Renal cortex interstitium (tissue), 11 donors: ENCODE data around the gene GPR149. TPM values are rescaled to one million over a fixed set of nuclear protein-coding genes. Genes with fewer than 3 reads are reported as not detected.

Source experiments
- DNase-seq, 11 donors: peaks; one replicate each; pipeline ENCODE4 v3.0.0-alpha.2; 2013; ENCODE audit warnings: low read depth in 9 of 11, low spot score in 4 of 11; ENCODE audit errors: extremely low read depth in 1 of 11
- polyA plus RNA-seq, 3 donors: library from polyadenylated mRNA; unstranded; fragments of 120-200 nt; gene quantifications; one replicate each; pipeline ENCODE4 v1.2.1, GENCODE V29; 2013; ENCODE audit not compliant: insufficient read length in 3 of 3

Gene GPR149
- polyA plus RNA-seq, 3 donors, result not detected

GRCh38 chr3:154361099-154361498 lies 68.9 kb downstream of the GPR149 start:
- no peak for DNase-seq

GRCh38 chr3:154356009-154356408 lies 74.0 kb downstream of the GPR149 start:
- no peak for DNase-seq

GRCh38 chr3:154349223-154349622 lies 80.8 kb downstream of the GPR149 start:
- no peak for DNase-seq

- no peak for DNase-seq
Measured at GRCh38 chr3:154345422-154346122, 84.4 kb downstream of the GPR149 start.

- no peak for DNase-seq
Measured at GRCh38 chr3:154338570-154338969, 91.4 kb downstream of the GPR149 start.

GRCh38 chr3:154338008-154338407 lies 92.0 kb downstream of the GPR149 start:
- DNase-seq, result no peak

DNA sequence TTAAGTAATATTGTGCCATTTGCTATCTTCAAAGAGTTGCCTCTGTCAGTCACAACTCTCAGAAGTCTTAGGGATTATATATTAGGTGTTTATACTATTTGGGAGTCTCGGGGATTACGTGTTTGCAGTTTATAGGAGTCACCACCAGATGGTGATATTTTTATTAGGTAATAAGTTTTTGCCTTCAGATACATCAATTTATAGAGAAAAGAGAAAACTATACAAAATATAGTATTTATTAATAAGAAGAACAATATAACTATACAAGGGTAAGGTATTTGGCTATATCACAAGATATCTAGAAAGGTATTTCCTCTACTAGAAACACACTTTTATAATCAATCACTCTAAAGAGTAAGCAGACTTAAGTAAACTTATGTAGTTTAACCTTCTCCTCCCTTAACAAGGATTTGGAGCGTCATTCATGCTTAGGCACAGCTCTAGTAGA lies 95.0 kb downstream of the GPR149 start:
- DNase-seq, result peak in 3 of 11 donors; percentile 22 to 28 (median 25)

DNA sequence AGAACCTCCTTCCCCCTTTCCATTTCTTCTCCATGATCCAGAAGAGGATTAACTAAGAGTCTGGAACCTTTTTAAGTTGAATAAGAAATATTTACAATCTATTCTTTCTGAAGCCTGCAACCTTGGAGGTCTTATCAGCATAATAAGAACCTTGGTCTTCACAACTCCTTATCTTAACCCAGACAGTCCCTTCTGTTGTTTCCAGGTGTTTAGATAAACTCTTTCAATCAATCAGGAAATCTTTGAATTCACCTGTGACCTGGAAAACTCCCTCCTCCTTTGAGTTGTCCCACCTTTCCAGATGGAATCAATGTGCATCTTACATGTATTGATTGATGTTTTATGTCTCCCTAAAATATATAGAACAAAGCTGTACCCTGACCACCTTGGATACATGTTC lies 102.1 kb downstream of the GPR149 start:
- no peak for DNase-seq

- no peak for DNase-seq
Measured at GRCh38 chr3:154324919-154325318, 105.1 kb downstream of the GPR149 start.

GRCh38 chr3:154323891-154324738 lies 105.9 kb downstream of the GPR149 start, which contains the start of gene DHX36:
DHX36 (minus strand) TSS chr3:154324487; CDS start chr3:154324416, 71 bp downstream.
- DNase-seq, result peak; percentile 81 to 93 (median 89)

GRCh38 chr3:154316974-154317767 lies 112.8 kb downstream of the GPR149 start:
- no peak for DNase-seq

- no peak for DNase-seq
Measured at GRCh38 chr3:154314152-154314551, 115.8 kb downstream of the GPR149 start.

- DNase-seq, result no peak
Measured at GRCh38 chr3:154310840-154311239, 119.2 kb downstream of the GPR149 start.

DNA sequence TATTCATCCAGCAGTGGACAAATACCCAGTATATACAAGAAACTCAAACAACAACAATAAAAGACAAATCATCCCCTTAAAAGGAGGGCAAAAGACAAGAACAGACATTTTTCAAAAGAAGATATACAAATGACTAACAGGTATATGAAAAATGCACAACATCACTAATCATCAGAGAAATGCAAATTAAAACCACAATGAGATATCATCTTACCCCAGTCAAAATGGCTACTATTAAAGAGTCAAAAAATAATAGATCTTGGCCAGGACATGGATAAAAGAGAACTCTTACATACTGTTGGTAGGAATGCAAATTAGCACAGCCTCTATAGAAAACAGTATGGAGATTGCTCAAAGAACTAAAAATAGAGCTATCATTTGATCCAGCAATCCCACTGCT lies 122.6 kb downstream of the GPR149 start:
- DNase-seq, result no peak

- DNase-seq, result no peak
Measured at GRCh38 chr3:154304936-154305335, 125.1 kb downstream of the GPR149 start.

DNA sequence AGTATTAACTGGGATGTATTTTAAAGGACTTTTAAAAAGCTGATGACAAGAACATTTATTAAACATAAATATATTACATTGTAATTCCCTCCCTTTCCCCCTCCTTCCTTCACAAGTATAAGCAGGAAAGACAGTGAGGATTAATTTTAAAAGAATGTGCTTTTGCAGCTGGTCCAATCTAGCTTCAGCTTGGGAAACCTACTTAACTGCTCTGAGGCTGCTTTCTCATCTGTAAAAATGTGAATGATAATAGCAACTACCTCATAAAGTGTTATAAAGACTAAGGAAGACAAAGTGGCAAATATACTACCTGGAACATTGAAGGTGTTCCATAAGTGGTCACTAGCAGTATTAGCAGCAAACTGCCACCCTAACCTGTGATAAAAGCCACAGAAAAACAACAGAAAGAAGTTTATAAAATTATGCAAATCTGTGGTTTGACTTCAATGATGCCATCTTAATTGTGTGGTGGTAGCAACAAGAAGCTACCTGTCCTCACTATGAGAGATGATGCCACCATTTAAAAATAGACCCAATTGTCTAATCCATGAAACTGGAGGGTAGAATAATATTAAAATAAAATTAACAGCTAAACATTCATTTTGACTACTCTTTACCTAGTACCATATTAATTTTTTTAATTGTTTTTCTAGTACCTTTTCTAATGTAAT lies 125.7 kb downstream of the GPR149 start:
- no peak for DNase-seq

GRCh38 chr3:154301561-154301960 lies 128.4 kb downstream of the GPR149 start:
- no peak for DNase-seq

- no peak for DNase-seq
Measured at GRCh38 chr3:154294016-154294415, 136.0 kb downstream of the GPR149 start.

DNA sequence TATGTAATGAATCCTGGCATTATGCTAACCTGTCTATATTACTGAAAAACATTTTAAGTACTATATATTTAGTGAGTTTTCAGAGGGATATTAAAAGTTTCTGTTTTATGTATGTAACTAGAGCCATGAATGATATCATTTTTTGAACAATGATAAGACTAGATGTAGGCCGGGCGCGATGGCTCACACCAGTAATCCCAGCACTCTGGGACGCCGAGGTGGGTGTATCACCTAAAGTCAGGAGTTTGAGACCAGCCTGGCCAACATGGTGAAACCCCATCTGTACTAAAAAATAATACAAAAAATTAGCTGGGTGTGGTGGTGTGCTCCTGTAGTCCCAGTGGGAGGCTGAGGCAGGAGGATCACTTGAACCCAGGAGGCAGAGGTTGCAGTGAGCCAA lies 139.8 kb downstream of the GPR149 start:
- no peak for DNase-seq
